HL-60 (cell line): ENCODE measurements around the gene MCU.

Experiments
- GABPA ChIP-seq: IDR thresholded peaks from 2 replicates; pipeline ENCODE4 v1.6.1; 2012; ENCODE audit warnings: low read depth
- POLR2AphosphoS5 ChIP-seq: IDR thresholded peaks from 2 replicates; pipeline ENCODE4 v1.6.1; 2012; ENCODE audit warnings: low read depth
- SPI1 ChIP-seq: IDR thresholded peaks from 2 replicates; pipeline ENCODE4 v1.6.1; 2012; ENCODE audit warnings: low read depth, mild to moderate bottlenecking, borderline replicate concordance
- TF ChIP-seq, protein P1 (sequence below): IDR thresholded peaks from one replicate; pipeline ENCODE4 v1.5.1; 2011; ENCODE audit warnings: low read length, control low read depth, inconsistent platforms; ENCODE audit not compliant: insufficient read depth
- TF ChIP-seq, protein P2 (sequence below): IDR thresholded peaks from 2 replicates; pipeline ENCODE4 v1.6.1; 2012; ENCODE audit warnings: low read depth; ENCODE audit not compliant: insufficient replicate concordance

DNA sequence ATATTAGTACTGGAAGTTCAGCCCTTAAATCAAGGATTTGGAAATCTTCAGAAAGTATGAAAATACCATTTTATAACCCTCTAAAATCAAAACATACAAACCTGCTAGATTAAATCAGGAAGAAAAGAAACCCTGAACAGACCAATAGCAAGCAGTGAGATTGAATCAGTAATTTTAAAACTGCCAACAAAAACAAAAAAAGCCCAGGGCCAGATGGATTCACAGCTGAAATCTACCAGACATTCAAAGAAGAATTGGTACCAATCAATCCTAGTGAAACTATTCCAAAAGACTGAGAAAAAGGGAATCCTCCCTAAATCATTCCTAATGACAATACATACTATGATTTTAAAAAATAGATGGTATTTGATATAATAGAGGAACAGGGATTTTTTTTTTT lies 70.1 kb downstream of the MCU start:
- TF ChIP-seq, protein P1, sequence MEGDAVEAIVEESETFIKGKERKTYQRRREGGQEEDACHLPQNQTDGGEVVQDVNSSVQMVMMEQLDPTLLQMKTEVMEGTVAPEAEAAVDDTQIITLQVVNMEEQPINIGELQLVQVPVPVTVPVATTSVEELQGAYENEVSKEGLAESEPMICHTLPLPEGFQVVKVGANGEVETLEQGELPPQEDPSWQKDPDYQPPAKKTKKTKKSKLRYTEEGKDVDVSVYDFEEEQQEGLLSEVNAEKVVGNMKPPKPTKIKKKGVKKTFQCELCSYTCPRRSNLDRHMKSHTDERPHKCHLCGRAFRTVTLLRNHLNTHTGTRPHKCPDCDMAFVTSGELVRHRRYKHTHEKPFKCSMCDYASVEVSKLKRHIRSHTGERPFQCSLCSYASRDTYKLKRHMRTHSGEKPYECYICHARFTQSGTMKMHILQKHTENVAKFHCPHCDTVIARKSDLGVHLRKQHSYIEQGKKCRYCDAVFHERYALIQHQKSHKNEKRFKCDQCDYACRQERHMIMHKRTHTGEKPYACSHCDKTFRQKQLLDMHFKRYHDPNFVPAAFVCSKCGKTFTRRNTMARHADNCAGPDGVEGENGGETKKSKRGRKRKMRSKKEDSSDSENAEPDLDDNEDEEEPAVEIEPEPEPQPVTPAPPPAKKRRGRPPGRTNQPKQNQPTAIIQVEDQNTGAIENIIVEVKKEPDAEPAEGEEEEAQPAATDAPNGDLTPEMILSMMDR = no peak
- TF ChIP-seq POLR2AphosphoS5 (no peak), SPI1 (no peak), GABPA (no peak)
- TF ChIP-seq, protein P2, sequence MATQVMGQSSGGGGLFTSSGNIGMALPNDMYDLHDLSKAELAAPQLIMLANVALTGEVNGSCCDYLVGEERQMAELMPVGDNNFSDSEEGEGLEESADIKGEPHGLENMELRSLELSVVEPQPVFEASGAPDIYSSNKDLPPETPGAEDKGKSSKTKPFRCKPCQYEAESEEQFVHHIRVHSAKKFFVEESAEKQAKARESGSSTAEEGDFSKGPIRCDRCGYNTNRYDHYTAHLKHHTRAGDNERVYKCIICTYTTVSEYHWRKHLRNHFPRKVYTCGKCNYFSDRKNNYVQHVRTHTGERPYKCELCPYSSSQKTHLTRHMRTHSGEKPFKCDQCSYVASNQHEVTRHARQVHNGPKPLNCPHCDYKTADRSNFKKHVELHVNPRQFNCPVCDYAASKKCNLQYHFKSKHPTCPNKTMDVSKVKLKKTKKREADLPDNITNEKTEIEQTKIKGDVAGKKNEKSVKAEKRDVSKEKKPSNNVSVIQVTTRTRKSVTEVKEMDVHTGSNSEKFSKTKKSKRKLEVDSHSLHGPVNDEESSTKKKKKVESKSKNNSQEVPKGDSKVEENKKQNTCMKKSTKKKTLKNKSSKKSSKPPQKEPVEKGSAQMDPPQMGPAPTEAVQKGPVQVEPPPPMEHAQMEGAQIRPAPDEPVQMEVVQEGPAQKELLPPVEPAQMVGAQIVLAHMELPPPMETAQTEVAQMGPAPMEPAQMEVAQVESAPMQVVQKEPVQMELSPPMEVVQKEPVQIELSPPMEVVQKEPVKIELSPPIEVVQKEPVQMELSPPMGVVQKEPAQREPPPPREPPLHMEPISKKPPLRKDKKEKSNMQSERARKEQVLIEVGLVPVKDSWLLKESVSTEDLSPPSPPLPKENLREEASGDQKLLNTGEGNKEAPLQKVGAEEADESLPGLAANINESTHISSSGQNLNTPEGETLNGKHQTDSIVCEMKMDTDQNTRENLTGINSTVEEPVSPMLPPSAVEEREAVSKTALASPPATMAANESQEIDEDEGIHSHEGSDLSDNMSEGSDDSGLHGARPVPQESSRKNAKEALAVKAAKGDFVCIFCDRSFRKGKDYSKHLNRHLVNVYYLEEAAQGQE = no peak
